ENCODE results near the gene SF1.
A peak's percentile ranks its signal among the peaks of the same experiment; 100 is the strongest.
"Not testable (repeated sequence)": the region's sequence is repeated elsewhere in the genome, so short reads cannot be mapped to it uniquely, and the experiment has no call there.

Gene SF1, protein sequence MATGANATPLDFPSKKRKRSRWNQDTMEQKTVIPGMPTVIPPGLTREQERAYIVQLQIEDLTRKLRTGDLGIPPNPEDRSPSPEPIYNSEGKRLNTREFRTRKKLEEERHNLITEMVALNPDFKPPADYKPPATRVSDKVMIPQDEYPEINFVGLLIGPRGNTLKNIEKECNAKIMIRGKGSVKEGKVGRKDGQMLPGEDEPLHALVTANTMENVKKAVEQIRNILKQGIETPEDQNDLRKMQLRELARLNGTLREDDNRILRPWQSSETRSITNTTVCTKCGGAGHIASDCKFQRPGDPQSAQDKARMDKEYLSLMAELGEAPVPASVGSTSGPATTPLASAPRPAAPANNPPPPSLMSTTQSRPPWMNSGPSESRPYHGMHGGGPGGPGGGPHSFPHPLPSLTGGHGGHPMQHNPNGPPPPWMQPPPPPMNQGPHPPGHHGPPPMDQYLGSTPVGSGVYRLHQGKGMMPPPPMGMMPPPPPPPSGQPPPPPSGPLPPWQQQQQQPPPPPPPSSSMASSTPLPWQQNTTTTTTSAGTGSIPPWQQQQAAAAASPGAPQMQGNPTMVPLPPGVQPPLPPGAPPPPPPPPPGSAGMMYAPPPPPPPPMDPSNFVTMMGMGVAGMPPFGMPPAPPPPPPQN

DNA sequence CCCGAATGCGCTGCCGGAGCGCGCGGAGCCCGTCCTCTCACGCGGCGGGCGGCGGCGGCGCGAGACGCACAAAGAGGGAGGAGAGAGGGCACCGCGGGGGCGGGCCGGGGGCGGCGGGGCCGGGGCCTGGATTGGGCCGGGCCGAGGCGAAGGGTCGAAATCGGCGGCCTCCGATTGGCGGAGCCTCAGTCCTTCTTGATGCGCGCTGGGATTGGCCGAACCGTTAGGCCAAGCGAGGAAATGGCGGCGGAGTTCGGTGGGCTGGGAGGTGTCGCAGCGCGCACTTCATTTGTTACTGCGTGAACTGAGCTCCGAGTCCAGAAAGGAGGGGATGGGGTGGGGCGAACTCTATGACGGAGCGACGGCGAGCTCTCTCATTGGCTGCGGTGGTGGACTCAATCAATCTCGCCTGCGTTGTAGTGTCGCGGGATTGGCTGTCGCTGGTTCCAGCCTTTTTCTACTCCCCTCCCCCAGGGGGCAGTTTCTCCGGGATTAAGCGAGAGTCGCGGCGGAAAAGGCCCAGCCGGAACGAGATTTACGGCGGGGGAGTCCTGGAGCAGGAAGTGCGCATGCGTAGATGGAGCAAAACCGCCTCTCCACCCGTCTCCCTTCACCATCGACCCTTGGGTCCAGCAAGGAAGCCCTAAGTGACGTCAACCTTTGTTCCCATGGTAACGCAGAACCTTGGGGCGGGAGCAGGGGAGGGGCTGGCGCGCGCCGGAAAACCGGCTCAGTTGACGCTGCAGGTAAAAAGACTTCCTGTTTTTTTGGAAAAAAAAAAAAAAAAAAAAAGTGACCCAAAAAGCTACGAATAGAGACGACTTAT is at the start of gene SF1:
TSS of gene SF1 (minus strand) at position 70 of the 826 bp plus-strand sequence. CDS start 150 bp downstream, outside the sequence.
- peak; percentile 98 to 100 (median 100) for DNase-seq
- intact Hi-C loops (cut with DNase I): no loop called here

GRCh38 chr11:64827451-64827839 is 49.1 kb upstream of the SF1 start:
- DNase-seq: no peak
- intact Hi-C loops (cut with DNase I): no loop called here

GRCh38 chr11:64826578-64827450 is 48.5 kb upstream of the SF1 start:
- intact Hi-C loops (cut with DNase I): no loop called here

GRCh38 chr11:64826062-64826461 is 47.7 kb upstream of the SF1 start:
- DNase-seq: no peak
- intact Hi-C loops (cut with DNase I): no loop called here

More at GRCh38 chr11:64826578-64827450, 48.5 kb upstream of the SF1 start:
- no peak for DNase-seq

DNA sequence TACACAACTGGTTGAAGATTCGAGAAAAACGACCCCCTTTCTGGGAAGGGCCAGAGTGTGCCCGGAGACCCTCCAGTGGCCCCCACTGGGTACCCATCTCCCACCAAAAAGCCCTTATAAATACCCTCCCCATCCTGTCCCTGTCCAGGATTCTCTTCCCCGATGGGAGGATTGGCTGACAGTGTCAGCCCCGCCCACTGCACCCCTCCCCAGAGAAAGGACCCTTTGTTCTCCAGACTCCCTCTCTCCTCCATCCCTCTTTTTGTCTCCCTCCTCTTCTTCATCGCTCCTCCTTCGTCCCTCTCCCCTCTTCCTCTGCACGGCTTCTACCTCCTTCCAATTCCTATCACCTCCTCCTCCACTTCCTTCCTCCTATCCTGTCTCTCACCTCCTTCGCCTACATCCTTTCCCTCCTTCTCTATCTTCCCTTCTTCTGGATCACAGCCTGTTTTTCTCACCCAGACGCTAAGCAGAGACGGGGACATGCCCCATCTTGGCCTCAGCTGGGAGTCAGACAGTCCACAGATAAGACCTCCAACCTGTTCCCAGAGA is 45.3 kb upstream of the SF1 start:
- peak in 13 of 42 donors; percentile 20 to 63 (median 41) for DNase-seq
- intact Hi-C loops (cut with DNase I): no loop called here

DNA sequence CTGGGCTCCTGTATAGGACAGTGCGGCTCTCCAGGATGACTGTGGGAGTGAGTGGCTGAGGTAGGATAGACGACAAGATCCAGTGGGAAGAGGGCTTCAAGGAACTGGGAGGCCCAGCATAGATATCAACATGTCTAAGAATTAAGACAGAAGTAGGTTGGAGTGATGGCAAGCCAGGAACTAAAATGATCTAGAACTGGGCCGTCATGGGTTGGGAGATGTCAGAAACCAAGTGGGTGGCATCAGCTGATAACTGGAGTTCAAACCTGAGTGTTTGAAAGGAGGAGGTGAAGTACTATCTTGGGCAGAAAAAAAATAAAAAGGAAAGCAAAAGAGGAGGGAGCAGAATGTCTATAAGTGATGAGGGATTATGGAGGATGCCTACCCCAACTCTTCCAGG is 39.1 kb upstream of the SF1 start:
- intact Hi-C loops (cut with DNase I): no loop called here
- DNase-seq: peak in 32 of 42 donors; percentile 17 to 87 (median 56)

- DNase-seq; intact Hi-C loops (cut with DNase I): not testable (repeated sequence)
Measured at GRCh38 chr11:64815433-64815832, 37.1 kb upstream of the SF1 start.

GRCh38 chr11:64814712-64815187 is 36.4 kb upstream of the SF1 start:
- DNase-seq: no peak
- intact Hi-C loops (cut with DNase I): no loop called here

DNA sequence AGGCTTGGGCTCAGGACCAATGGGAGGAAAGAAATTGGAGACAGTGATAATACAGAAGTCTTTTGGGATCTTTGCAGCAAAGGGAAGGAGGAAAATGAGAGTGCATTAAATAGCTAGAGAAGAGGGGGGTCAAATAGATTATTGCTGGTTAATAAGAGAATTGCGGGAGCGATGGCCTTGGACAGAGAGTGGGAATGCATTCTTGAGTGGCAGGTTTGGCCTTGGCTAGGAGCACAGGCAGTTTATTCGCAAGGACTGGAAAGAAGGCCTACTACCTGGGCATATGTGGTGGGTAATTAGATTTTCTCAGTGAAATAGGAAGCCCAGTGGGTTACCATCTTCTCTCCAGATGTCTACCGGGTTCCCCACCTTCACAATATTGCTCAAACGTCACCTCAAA is 35.5 kb upstream of the SF1 start:
- DNase-seq: no peak
- intact Hi-C loops (cut with DNase I): no loop called here

GRCh38 chr11:64810891-64811272 is 32.5 kb upstream of the SF1 start:
- intact Hi-C loops (cut with DNase I): no loop called here

GRCh38 chr11:64810271-64810890 is 32.0 kb upstream of the SF1 start, which contains the start of gene MEN1:
Gene MEN1 (minus strand): TSS chr11:64810551. CDS start chr11:64810109, 442 bp downstream.
- DNase-seq: peak; percentile 90 to 99 (median 97)
- intact Hi-C loops (cut with DNase I): no loop called here

More at GRCh38 chr11:64810891-64811272, 32.5 kb upstream of the SF1 start:
- peak in 5 of 42 donors; percentile 14 to 47 (median 25) for DNase-seq

- intact Hi-C loops (cut with DNase I): loop anchor here (10.0 kb wide), 1 partner anchor 315 kb away; the partner anchor contains the start of genes FAU and MRPL49
- DNase-seq: peak in 27 of 42 donors; percentile 11 to 59 (median 31)
Measured at GRCh38 chr11:64809781-64810241, 31.5 kb upstream of the SF1 start.

GRCh38 chr11:64805481-64805880 is 27.1 kb upstream of the SF1 start:
- no peak for DNase-seq
- intact Hi-C loops (cut with DNase I): loop anchor here (10.0 kb wide), 1 partner anchor 319 kb away; the partner anchor contains the start of genes FAU and MRPL49

DNA sequence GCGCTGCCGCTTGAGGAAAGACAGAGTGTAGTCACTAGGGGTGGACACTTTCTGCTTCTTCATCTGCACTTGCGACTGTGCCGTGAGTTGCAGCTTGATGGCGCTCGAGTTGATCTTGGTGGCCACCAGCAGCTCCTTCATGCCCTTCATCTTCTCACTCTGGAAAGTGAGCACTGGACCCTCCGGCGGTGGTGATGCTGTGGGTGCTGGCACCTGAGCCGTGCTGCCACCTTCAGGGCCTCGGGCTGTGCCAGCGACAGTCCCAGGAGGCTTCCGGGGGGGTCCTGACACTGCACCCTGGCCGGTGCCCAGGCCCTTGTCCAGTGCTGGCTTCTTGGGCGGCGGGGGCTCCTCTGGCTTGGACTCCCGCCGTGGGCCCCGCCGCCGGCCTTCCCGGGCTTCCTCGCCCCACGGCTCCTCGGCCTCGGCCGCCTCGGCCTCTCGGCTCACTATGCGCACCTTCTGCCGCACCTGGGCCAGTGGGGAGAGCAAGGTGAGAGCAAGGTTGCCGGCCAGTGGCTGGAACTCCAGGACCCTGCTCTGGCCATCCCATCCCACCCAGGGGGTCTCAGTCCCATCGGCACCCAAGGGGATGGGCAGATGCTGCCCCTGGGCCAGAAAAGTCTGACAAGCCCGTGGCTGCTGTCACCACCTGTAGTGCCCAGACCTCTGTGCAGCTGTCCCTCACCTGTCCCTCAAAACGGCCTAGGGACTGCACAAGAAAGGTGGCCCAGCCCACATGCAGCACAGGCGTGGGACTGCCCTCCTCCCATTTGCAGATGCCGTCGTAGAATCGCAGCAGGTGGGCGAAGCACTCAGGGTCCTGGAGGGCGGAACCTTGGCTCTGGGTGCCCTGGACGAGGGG is 26.2 kb upstream of the SF1 start:
- intact Hi-C loops (cut with DNase I): loop anchor here (10.0 kb wide), 1 partner anchor 320 kb away; the partner anchor contains the start of genes FAU and MRPL49
- no peak for DNase-seq

- intact Hi-C loops (cut with DNase I): loop anchor here (10.0 kb wide), 1 partner anchor 321 kb away; the partner anchor contains the start of genes FAU and MRPL49
- no peak for DNase-seq
Measured at GRCh38 chr11:64803846-64804345, 25.6 kb upstream of the SF1 start.

Data from head of caudate nucleus (tissue), 42 donors.